ENCODE data around the gene PLK5.
A peak's percentile ranks its signal among the peaks of the same experiment; 100 is the strongest.

GRCh38 chr19:1568320-1569019 lies 44.6 kb downstream of the PLK5 start, which contains the start of gene MEX3D:
- TF ChIP-seq CTCF (conservative IDR thresholded peaks at IDR 0.05; ENCODE audit: low read depth in 2 of 2) (no peak), POLR2AphosphoS5 (IDR thresholded peaks at IDR 0.05; ENCODE audit: low read depth) (peak; percentile 38; the same call in 1 of the 2 replicates), REST (IDR thresholded peaks at IDR 0.05; ENCODE audit: unreplicated experiment) (no peak), EZH2 (IDR thresholded peaks at IDR 0.05; ENCODE audit: low read depth, unreplicated experiment) (no peak), JUNB (IDR thresholded peaks at IDR 0.05; ENCODE audit: unreplicated experiment) (no peak), CREB1 (CRISPR knock-in tag; IDR thresholded peaks at IDR 0.05; ENCODE audit: low read depth) (no peak)
- TF ChIP-seq, protein P1, sequence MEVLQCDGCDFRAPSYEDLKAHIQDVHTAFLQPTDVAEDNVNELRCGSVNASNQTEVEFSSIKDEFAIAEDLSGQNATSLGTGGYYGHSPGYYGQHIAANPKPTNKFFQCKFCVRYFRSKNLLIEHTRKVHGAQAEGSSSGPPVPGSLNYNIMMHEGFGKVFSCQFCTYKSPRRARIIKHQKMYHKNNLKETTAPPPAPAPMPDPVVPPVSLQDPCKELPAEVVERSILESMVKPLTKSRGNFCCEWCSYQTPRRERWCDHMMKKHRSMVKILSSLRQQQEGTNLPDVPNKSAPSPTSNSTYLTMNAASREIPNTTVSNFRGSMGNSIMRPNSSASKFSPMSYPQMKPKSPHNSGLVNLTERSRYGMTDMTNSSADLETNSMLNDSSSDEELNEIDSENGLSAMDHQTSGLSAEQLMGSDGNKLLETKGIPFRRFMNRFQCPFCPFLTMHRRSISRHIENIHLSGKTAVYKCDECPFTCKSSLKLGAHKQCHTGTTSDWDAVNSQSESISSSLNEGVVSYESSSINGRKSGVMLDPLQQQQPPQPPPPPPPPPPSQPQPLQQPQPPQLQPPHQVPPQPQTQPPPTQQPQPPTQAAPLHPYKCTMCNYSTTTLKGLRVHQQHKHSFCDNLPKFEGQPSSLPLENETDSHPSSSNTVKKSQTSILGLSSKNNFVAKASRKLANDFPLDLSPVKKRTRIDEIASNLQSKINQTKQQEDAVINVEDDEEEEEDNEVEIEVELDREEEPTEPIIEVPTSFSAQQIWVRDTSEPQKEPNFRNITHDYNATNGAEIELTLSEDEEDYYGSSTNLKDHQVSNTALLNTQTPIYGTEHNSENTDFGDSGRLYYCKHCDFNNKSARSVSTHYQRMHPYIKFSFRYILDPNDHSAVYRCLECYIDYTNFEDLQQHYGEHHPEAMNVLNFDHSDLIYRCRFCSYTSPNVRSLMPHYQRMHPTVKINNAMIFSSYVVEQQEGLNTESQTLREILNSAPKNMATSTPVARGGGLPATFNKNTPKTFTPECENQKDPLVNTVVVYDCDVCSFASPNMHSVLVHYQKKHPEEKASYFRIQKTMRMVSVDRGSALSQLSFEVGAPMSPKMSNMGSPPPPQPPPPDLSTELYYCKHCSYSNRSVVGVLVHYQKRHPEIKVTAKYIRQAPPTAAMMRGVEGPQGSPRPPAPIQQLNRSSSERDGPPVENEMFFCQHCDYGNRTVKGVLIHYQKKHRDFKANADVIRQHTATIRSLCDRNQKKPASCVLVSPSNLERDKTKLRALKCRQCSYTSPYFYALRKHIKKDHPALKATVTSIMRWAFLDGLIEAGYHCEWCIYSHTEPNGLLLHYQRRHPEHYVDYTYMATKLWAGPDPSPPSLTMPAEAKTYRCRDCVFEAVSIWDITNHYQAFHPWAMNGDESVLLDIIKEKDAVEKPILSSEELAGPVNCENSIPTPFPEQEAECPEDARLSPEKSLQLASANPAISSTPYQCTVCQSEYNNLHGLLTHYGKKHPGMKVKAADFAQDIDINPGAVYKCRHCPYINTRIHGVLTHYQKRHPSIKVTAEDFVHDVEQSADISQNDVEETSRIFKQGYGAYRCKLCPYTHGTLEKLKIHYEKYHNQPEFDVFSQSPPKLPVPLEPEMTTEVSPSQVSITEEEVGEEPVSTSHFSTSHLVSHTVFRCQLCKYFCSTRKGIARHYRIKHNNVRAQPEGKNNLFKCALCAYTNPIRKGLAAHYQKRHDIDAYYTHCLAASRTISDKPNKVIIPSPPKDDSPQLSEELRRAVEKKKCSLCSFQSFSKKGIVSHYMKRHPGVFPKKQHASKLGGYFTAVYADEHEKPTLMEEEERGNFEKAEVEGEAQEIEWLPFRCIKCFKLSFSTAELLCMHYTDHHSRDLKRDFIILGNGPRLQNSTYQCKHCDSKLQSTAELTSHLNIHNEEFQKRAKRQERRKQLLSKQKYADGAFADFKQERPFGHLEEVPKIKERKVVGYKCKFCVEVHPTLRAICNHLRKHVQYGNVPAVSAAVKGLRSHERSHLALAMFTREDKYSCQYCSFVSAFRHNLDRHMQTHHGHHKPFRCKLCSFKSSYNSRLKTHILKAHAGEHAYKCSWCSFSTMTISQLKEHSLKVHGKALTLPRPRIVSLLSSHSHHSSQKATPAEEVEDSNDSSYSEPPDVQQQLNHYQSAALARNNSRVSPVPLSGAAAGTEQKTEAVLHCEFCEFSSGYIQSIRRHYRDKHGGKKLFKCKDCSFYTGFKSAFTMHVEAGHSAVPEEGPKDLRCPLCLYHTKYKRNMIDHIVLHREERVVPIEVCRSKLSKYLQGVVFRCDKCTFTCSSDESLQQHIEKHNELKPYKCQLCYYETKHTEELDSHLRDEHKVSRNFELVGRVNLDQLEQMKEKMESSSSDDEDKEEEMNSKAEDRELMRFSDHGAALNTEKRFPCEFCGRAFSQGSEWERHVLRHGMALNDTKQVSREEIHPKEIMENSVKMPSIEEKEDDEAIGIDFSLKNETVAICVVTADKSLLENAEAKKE (CRISPR knock-in tag; IDR thresholded peaks at IDR 0.05), result no peak

All from GM23338 (cell line).